Measurements from ENCODE around the gene ALDH3A1. TPM values are rescaled to one million over a fixed set of nuclear protein-coding genes. Genes with fewer than 3 reads are reported as not detected.

Gene ALDH3A1
- total RNA-seq, 1 experiment from 2014 or later, result 0.39 TPM

DNA sequence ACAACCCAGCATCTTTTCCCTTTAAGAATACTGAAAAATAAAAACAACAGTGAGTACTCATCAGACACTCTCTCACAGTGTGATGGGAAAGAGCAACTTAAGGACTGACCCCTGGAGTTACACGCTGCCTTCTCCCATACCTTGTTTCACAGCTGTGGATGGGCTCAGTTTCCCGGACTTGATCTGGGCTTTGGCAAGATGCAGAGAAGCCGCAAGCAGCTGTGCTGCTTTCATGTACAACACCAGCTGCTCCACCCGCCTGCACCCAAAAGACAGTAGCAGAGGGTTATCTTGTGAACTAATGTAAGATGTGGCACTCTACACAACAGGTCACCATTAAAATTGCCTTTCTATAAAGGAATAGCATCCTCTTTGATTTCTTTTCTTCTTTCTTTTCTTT, 32.7 kb upstream of the ALDH3A1 start:
- Histone ChIP-seq H3K4me1 (ENCODE audit: insufficient read depth, low read length) (no peaks in the 10 kb centered on the region), H2AK5ac (ENCODE audit: insufficient read length, low read length) (no peak overlapping the region), H4K91ac (ENCODE audit: insufficient read length, low read depth, low read length) (no peak overlapping the region), H3K23ac (ENCODE audit: insufficient read length, low read depth, low read length) (no peak overlapping the region), H3K27ac (ENCODE audit: insufficient read length, low read depth, low read length) (no peak overlapping the region), H2AFZ (ENCODE audit: low read length) (no peak overlapping the region), H3K18ac (ENCODE audit: insufficient read length, low read depth, low read length) (no peak overlapping the region), H3K9ac (ENCODE audit: extremely low read depth, insufficient read length, low read length) (no peak overlapping the region), H3K4me2 (ENCODE audit: insufficient read depth, insufficient read length, low read length) (no peak overlapping the region), H4K5ac (ENCODE audit: insufficient read length, low read depth, low read length) (no peak overlapping the region), H3T11ph (ENCODE audit: low read length) (no peak overlapping the region), H2BK20ac (ENCODE audit: low read depth, low read length, poor library complexity, severe bottlenecking) (no peak overlapping the region), H2BK15ac (ENCODE audit: low read depth, low read length) (no peak overlapping the region), H4K20me1 (ENCODE audit: control insufficient read depth, insufficient read depth, insufficient read length) (no peaks in the 10 kb centered on the region), H2BK12ac (ENCODE audit: insufficient read length, low read depth, low read length) (no peak overlapping the region), H4K8ac (replicated peaks; ENCODE audit: insufficient read length, low read depth, low read length) (no peak overlapping the region), H2BK120ac (ENCODE audit: low read depth, low read length, poor library complexity, severe bottlenecking) (no peak overlapping the region), H2BK5ac (ENCODE audit: insufficient read length, low read length) (no peak overlapping the region), H3K9me3 (ENCODE audit: control insufficient read depth, low read depth, low read length) (no peaks in the 10 kb centered on the region), H3K79me1 (ENCODE audit: insufficient read depth, low read depth, low read length, poor library complexity, severe bottlenecking) (no peaks in the 10 kb centered on the region), H3K14ac (ENCODE audit: insufficient read depth, low read length) (no peak overlapping the region), H3K4ac (ENCODE audit: low read depth, low read length) (no peak overlapping the region), H3K23me2 (ENCODE audit: insufficient read length, low read depth, low read length, poor library complexity, severe bottlenecking) (no peaks in the 10 kb centered on the region), H3K27me3 (ENCODE audit: insufficient read depth, low read length) (no peaks in the 10 kb centered on the region), H3K79me2 (ENCODE audit: insufficient read depth, low read length) (no peaks in the 10 kb centered on the region), H3K56ac (ENCODE audit: insufficient read length, low read depth, low read length) (no peak overlapping the region)
- WGBS (ENCODE audit: extremely low coverage, insufficient read length, low lambda C conversion rate), result no CpG with 5 or more reads among the region's 4 CpGs
- H3K36me3 Mint-ChIP-seq (ENCODE audit: insufficient read depth in 1 of 3, low read depth in 3 of 3), result peaks cover 0 to 10% (median 5%) of the 10 kb centered on the region in 3 experiments; a peak in 4 of 7 replicates
- H3K27me3 Mint-ChIP-seq (ENCODE audit: low read depth), result no peaks in the 10 kb centered on the region
- TF ChIP-seq, protein P1, sequence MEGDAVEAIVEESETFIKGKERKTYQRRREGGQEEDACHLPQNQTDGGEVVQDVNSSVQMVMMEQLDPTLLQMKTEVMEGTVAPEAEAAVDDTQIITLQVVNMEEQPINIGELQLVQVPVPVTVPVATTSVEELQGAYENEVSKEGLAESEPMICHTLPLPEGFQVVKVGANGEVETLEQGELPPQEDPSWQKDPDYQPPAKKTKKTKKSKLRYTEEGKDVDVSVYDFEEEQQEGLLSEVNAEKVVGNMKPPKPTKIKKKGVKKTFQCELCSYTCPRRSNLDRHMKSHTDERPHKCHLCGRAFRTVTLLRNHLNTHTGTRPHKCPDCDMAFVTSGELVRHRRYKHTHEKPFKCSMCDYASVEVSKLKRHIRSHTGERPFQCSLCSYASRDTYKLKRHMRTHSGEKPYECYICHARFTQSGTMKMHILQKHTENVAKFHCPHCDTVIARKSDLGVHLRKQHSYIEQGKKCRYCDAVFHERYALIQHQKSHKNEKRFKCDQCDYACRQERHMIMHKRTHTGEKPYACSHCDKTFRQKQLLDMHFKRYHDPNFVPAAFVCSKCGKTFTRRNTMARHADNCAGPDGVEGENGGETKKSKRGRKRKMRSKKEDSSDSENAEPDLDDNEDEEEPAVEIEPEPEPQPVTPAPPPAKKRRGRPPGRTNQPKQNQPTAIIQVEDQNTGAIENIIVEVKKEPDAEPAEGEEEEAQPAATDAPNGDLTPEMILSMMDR (conservative IDR thresholded peaks at IDR 0.05), result no peak
- DNase-seq, result no peak
- H3K9me3 Mint-ChIP-seq, result no peaks in the 10 kb centered on the region
- no peak overlapping the region for H3K4me3 Mint-ChIP-seq
- H3K4me1 Mint-ChIP-seq, result no peaks in the 10 kb centered on the region
- H3K27ac Mint-ChIP-seq, result no peak overlapping the region
